ENCODE results near the gene TLE1.

DNA sequence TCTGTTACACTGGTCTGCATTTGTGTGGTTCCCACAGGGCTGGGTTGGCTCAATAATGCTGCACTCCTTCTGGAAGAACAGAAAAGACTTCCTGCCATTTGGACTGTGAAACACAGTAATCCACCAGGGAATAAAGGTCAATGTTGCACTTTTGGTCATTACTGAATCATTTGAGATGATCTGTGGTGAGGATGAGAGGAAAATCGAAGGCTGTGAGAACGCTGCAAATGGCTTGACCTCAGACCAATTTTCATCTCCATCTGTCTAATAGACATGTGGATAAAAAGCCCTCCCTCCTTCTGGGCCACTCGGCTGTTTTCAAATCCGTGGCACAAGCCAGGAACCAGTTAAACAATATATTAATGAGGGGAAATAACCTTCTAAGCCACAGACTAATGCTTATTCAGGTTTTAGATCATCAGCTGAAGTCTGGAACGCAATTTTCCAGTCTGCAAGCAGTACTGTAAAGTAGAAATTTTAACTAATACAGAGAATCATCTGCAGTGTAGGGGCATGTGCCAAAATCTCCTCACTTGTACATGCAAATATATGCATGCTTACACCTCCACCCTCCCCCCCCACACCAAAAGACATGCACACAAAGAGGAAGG lies 20.2 kb downstream of the TLE1 start:
- no peak for TF ChIP-seq USF2 (CRISPR knock-in tag; IDR thresholded peaks at IDR 0.05)
- TF ChIP-seq ZBTB21 (CRISPR knock-in tag; IDR thresholded peaks at IDR 0.05; ENCODE audit: borderline replicate concordance), result no peak
- TF ChIP-seq, protein P1, sequence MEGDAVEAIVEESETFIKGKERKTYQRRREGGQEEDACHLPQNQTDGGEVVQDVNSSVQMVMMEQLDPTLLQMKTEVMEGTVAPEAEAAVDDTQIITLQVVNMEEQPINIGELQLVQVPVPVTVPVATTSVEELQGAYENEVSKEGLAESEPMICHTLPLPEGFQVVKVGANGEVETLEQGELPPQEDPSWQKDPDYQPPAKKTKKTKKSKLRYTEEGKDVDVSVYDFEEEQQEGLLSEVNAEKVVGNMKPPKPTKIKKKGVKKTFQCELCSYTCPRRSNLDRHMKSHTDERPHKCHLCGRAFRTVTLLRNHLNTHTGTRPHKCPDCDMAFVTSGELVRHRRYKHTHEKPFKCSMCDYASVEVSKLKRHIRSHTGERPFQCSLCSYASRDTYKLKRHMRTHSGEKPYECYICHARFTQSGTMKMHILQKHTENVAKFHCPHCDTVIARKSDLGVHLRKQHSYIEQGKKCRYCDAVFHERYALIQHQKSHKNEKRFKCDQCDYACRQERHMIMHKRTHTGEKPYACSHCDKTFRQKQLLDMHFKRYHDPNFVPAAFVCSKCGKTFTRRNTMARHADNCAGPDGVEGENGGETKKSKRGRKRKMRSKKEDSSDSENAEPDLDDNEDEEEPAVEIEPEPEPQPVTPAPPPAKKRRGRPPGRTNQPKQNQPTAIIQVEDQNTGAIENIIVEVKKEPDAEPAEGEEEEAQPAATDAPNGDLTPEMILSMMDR (IDR thresholded peaks at IDR 0.05), result no peak
- TF ChIP-seq USF1 (CRISPR knock-in tag; IDR thresholded peaks at IDR 0.05), result no peak
- no peak for TF ChIP-seq FOXK1 (CRISPR knock-in tag; IDR thresholded peaks at IDR 0.05)
- TF ChIP-seq, protein P2, sequence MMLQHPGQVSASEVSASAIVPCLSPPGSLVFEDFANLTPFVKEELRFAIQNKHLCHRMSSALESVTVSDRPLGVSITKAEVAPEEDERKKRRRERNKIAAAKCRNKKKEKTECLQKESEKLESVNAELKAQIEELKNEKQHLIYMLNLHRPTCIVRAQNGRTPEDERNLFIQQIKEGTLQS (CRISPR knock-in tag; conservative IDR thresholded peaks at IDR 0.05), result no peak
- TF ChIP-seq FOXP1 (CRISPR knock-in tag; IDR thresholded peaks at IDR 0.05; ENCODE audit: borderline replicate concordance), result no peak
- TF ChIP-seq, protein P3, sequence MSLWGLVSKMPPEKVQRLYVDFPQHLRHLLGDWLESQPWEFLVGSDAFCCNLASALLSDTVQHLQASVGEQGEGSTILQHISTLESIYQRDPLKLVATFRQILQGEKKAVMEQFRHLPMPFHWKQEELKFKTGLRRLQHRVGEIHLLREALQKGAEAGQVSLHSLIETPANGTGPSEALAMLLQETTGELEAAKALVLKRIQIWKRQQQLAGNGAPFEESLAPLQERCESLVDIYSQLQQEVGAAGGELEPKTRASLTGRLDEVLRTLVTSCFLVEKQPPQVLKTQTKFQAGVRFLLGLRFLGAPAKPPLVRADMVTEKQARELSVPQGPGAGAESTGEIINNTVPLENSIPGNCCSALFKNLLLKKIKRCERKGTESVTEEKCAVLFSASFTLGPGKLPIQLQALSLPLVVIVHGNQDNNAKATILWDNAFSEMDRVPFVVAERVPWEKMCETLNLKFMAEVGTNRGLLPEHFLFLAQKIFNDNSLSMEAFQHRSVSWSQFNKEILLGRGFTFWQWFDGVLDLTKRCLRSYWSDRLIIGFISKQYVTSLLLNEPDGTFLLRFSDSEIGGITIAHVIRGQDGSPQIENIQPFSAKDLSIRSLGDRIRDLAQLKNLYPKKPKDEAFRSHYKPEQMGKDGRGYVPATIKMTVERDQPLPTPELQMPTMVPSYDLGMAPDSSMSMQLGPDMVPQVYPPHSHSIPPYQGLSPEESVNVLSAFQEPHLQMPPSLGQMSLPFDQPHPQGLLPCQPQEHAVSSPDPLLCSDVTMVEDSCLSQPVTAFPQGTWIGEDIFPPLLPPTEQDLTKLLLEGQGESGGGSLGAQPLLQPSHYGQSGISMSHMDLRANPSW (CRISPR knock-in tag; conservative IDR thresholded peaks at IDR 0.05; ENCODE audit: low read depth), result no peak
- TF ChIP-seq ZNF121 (CRISPR knock-in tag; IDR thresholded peaks at IDR 0.05), result no peak
- TF ChIP-seq TEAD4 (CRISPR knock-in tag; IDR thresholded peaks at IDR 0.05), result no peak
